Measurements from ENCODE around the gene CES4A. TPM values are rescaled to one million over a fixed set of nuclear protein-coding genes. Genes with fewer than 3 reads are reported as not detected.

Gene CES4A
- polyA plus RNA-seq, 1 of the 3 experiments (the other 2 are of a cell fraction): 7.3 TPM

DNA sequence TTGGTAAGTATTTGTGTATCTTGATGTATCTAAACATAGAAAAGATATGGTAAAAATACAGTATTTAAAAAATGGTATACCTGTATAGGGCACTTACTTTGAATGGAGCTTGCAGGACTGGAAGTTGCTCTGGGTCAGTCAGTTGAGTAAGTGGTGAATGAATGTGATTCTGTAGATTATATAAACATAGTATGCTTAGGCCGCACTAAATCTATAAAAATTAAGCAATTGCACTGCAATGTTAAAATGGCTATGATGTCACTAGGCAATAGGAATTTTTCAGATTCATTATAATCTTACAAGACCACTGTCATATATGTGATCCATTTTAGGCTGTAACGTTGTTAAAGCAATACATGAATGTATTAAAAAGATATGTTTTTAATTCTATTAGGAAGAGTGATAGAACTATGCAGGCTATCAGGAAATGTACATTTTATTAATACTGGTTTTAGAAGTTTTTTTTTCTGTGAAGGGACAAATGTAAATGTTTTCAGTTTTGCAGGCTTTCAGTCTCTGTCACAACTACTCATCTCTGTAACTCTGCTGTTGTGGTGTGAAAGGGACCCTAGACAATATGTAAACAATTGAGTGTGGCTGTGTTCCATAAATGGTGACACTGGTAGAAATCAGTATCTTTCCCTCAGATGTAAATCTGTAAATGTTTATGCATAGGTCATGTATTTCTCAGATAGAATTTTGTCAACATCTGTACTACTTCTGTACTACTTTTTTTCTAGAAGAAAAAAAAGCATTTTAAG, 51.1 kb downstream of the CES4A start:
- H3K27me3 ChIP-seq (ENCODE audit: insufficient read depth): no peaks in the 10 kb centered on the region
- peaks cover 100% of the 10 kb centered on the region for H3K79me2 ChIP-seq (ENCODE audit: insufficient read depth)
- POLR2A ChIA-PET: no interaction called here
- peaks cover 7 to 24% of the 10 kb centered on the region in 2 experiments for H3K4me1 ChIP-seq (ENCODE audit: control insufficient read depth in 1 of 2, insufficient read depth in 2 of 2, low read depth in 1 of 2, low read length in 1 of 2)
- peaks cover 19% of the 10 kb centered on the region for H3F3A ChIP-seq (replicated peaks; ENCODE audit: insufficient read depth)
- no peak overlapping the region for H3K4me2 ChIP-seq
- H3K36me3 ChIP-seq (replicated peaks in 1 of 2; ENCODE audit: control insufficient read depth in 1 of 2, insufficient read depth in 2 of 2, low read length in 1 of 2): peaks cover 24 to 73% of the 10 kb centered on the region in 2 experiments
- H3K9me3 ChIP-seq: no peaks in the 10 kb centered on the region
- H3K27ac ChIP-seq (ENCODE audit: low read depth in 2 of 2, low read length in 1 of 2): no peak overlapping the region
- H3K9me2 ChIP-seq: no peaks in the 10 kb centered on the region
- DNase-seq: no peak
- no peak overlapping the region for H2AFZ ChIP-seq (ENCODE audit: low read depth)
- peaks cover 73% of the 10 kb centered on the region for H4K20me1 ChIP-seq (ENCODE audit: insufficient read depth)
- WGBS (ENCODE audit: low lambda C conversion rate): 91% methylated on average over 2 of the region's 2 CpGs
- no peak overlapping the region for H3K4me3 ChIP-seq (ENCODE audit: low read depth in 2 of 2, low read length in 1 of 2)
- CTCF ChIA-PET: interaction anchor here (0.7 to 2.0 kb wide), 2 partner anchors 28 to 116 kb away, joined by 3 to 6 read pairs; no protein-coding TSS in a partner anchor
- TF ChIP-seq, protein P1, sequence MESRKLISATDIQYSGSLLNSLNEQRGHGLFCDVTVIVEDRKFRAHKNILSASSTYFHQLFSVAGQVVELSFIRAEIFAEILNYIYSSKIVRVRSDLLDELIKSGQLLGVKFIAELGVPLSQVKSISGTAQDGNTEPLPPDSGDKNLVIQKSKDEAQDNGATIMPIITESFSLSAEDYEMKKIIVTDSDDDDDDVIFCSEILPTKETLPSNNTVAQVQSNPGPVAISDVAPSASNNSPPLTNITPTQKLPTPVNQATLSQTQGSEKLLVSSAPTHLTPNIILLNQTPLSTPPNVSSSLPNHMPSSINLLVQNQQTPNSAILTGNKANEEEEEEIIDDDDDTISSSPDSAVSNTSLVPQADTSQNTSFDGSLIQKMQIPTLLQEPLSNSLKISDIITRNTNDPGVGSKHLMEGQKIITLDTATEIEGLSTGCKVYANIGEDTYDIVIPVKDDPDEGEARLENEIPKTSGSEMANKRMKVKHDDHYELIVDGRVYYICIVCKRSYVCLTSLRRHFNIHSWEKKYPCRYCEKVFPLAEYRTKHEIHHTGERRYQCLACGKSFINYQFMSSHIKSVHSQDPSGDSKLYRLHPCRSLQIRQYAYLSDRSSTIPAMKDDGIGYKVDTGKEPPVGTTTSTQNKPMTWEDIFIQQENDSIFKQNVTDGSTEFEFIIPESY (IDR thresholded peaks at IDR 0.05; ENCODE audit: borderline replicate concordance, low read depth): no peak
- no peak for TF ChIP-seq GABPA (IDR thresholded peaks at IDR 0.05; ENCODE audit: low read depth)
- no peak for TF ChIP-seq ELF1 (IDR thresholded peaks at IDR 0.05)
- TF ChIP-seq TCF12 (IDR thresholded peaks at IDR 0.05): no peak
- TF ChIP-seq EP300 (IDR thresholded peaks at IDR 0.05; ENCODE audit: borderline replicate concordance in 1 of 2, low read depth in 1 of 2, low read length in 1 of 2): no peak
- TF ChIP-seq POLR2AphosphoS5 (IDR thresholded peaks at IDR 0.05; ENCODE audit: low read depth, low read length): no peak
- no peak for TF ChIP-seq FOXJ3 (CRISPR knock-in tag; IDR thresholded peaks at IDR 0.05)
- no peak for TF ChIP-seq GATA2 (CRISPR knock-in tag; IDR thresholded peaks at IDR 0.05)
- no peak for TF ChIP-seq RFX5 (IDR thresholded peaks at IDR 0.05; ENCODE audit: low read length)
- TF ChIP-seq, protein P2, sequence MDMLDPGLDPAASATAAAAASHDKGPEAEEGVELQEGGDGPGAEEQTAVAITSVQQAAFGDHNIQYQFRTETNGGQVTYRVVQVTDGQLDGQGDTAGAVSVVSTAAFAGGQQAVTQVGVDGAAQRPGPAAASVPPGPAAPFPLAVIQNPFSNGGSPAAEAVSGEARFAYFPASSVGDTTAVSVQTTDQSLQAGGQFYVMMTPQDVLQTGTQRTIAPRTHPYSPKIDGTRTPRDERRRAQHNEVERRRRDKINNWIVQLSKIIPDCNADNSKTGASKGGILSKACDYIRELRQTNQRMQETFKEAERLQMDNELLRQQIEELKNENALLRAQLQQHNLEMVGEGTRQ (IDR thresholded peaks at IDR 0.05; ENCODE audit: borderline replicate concordance, low read depth, low read length): no peak
- TF ChIP-seq, protein P3, sequence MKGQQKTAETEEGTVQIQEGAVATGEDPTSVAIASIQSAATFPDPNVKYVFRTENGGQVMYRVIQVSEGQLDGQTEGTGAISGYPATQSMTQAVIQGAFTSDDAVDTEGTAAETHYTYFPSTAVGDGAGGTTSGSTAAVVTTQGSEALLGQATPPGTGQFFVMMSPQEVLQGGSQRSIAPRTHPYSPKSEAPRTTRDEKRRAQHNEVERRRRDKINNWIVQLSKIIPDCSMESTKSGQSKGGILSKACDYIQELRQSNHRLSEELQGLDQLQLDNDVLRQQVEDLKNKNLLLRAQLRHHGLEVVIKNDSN (IDR thresholded peaks at IDR 0.05; ENCODE audit: borderline replicate concordance, low read depth): no peak
- TF ChIP-seq, protein P4, sequence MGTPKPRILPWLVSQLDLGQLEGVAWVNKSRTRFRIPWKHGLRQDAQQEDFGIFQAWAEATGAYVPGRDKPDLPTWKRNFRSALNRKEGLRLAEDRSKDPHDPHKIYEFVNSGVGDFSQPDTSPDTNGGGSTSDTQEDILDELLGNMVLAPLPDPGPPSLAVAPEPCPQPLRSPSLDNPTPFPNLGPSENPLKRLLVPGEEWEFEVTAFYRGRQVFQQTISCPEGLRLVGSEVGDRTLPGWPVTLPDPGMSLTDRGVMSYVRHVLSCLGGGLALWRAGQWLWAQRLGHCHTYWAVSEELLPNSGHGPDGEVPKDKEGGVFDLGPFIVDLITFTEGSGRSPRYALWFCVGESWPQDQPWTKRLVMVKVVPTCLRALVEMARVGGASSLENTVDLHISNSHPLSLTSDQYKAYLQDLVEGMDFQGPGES (IDR thresholded peaks at IDR 0.05; ENCODE audit: low read depth, low read length): no peak
- TF ChIP-seq JUND (IDR thresholded peaks at IDR 0.05): no peak
- TF ChIP-seq, protein P5, sequence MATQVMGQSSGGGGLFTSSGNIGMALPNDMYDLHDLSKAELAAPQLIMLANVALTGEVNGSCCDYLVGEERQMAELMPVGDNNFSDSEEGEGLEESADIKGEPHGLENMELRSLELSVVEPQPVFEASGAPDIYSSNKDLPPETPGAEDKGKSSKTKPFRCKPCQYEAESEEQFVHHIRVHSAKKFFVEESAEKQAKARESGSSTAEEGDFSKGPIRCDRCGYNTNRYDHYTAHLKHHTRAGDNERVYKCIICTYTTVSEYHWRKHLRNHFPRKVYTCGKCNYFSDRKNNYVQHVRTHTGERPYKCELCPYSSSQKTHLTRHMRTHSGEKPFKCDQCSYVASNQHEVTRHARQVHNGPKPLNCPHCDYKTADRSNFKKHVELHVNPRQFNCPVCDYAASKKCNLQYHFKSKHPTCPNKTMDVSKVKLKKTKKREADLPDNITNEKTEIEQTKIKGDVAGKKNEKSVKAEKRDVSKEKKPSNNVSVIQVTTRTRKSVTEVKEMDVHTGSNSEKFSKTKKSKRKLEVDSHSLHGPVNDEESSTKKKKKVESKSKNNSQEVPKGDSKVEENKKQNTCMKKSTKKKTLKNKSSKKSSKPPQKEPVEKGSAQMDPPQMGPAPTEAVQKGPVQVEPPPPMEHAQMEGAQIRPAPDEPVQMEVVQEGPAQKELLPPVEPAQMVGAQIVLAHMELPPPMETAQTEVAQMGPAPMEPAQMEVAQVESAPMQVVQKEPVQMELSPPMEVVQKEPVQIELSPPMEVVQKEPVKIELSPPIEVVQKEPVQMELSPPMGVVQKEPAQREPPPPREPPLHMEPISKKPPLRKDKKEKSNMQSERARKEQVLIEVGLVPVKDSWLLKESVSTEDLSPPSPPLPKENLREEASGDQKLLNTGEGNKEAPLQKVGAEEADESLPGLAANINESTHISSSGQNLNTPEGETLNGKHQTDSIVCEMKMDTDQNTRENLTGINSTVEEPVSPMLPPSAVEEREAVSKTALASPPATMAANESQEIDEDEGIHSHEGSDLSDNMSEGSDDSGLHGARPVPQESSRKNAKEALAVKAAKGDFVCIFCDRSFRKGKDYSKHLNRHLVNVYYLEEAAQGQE (IDR thresholded peaks at IDR 0.05; ENCODE audit: low read depth, low read length): no peak
- no peak for TF ChIP-seq FOXM1 (IDR thresholded peaks at IDR 0.05; ENCODE audit: low read depth)
- H3K9ac ChIP-seq: no peak overlapping the region
